GM18868 (cell line): ENCODE measurements around the gene MFRP.

Experiments used
- ATAC-seq: cut with Tn5 transposase; IDR thresholded peaks from one replicate; pipeline ENCODE4 v1.9.1; 2021; ENCODE audit warnings: mild to moderate bottlenecking, moderate library complexity; ENCODE audit not compliant: unreplicated experiment

The MFRP gene

GRCh38 chr11:119338965-119339588 lies 7.4 kb downstream of the MFRP start:
- no peak for ATAC-seq

GRCh38 chr11:119338318-119338890 lies 8.1 kb downstream of the MFRP start:
- peak; percentile 41 for ATAC-seq

GRCh38 chr11:119337581-119338317 lies 8.8 kb downstream of the MFRP start:
- ATAC-seq = no peak

- ATAC-seq = no peak
Measured at GRCh38 chr11:119336744-119337469, 9.6 kb downstream of the MFRP start.

- ATAC-seq = no peak
Measured at GRCh38 chr11:119335655-119336543, 10.6 kb downstream of the MFRP start.

- no peak for ATAC-seq
Measured at GRCh38 chr11:119335091-119335654, 11.3 kb downstream of the MFRP start.

GRCh38 chr11:119334174-119334930 lies 12.2 kb downstream of the MFRP start, which contains the start of gene RNF26:
Gene RNF26 (plus strand): TSS chr11:119334527. CDS start chr11:119335123, 596 bp downstream.
- ATAC-seq = peak; percentile 90

- ATAC-seq = no peak
Measured at GRCh38 chr11:119332111-119332765, 14.3 kb downstream of the MFRP start.

GRCh38 chr11:119330237-119330636 lies 16.3 kb downstream of the MFRP start:
- no peak for ATAC-seq

GRCh38 chr11:119329320-119329719 lies 17.2 kb downstream of the MFRP start:
- no peak for ATAC-seq

- ATAC-seq = no peak
Measured at GRCh38 chr11:119324189-119324588, 22.3 kb downstream of the MFRP start.

- no peak for ATAC-seq
Measured at GRCh38 chr11:119323532-119324033, 22.9 kb downstream of the MFRP start.

- no peak for ATAC-seq
Measured at GRCh38 chr11:119322921-119323531, 23.5 kb downstream of the MFRP start.

- no peak for ATAC-seq
Measured at GRCh38 chr11:119322360-119322739, 24.2 kb downstream of the MFRP start.

GRCh38 chr11:119320776-119321524 lies 25.6 kb downstream of the MFRP start:
- ATAC-seq = peak; percentile 46

- no peak for ATAC-seq
Measured at GRCh38 chr11:119320240-119320775, 26.2 kb downstream of the MFRP start.

- no peak for ATAC-seq
Measured at GRCh38 chr11:119319700-119320239, 26.7 kb downstream of the MFRP start.
